Activated naive CD8-positive, alpha-beta T cell (primary cell): ENCODE data around the gene CTDSP2.
"Not testable (repeated sequence)": the region's sequence is repeated elsewhere in the genome, so short reads cannot be mapped to it uniquely, and the experiment has no call there.

Source experiments
- H3K27ac Mint-ChIP-seq: one replicate; pipeline ENCODE4 v1.8.0; 2021; ENCODE audit warnings: mixed read lengths
- H3K27me3 Mint-ChIP-seq: one replicate; pipeline ENCODE4 v1.8.0; 2021; ENCODE audit warnings: mixed read lengths
- H3K36me3 Mint-ChIP-seq: one replicate; pipeline ENCODE4 v1.8.0; 2021; ENCODE audit warnings: mixed read lengths
- H3K4me1 Mint-ChIP-seq: one replicate; pipeline ENCODE4 v1.8.0; 2021; ENCODE audit warnings: low read depth, mixed read lengths
- H3K4me3 Mint-ChIP-seq: one replicate; pipeline ENCODE4 v1.8.0; 2021; ENCODE audit warnings: mild to moderate bottlenecking, mixed read lengths
- H3K9me3 Mint-ChIP-seq: one replicate; pipeline ENCODE4 v1.8.0; 2021; ENCODE audit warnings: low read depth, mixed read lengths

The CTDSP2 gene

DNA sequence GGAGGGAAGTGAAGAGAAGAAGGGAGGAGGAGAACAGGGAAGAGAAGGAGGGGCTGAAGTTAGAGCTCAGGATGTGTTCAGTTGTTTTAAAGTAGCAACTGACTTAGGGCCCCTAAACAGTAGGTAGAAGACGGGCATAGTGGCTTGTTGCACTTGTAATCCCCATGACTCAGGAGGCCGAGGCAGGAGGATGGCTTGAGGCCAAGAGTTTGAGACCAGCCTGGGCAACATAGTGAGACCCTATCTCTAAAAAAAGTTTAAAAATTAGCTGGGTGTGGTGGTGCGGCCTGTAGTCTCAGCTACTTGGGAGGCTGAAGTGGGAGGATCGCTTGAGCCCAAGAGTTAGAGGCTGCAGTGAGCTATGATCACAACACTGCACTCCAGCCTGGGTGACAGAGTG is 40.4 kb upstream of the CTDSP2 start:
- not testable (repeated sequence) for H3K4me1 Mint-ChIP-seq, H3K4me3 Mint-ChIP-seq, H3K27ac Mint-ChIP-seq, H3K36me3 Mint-ChIP-seq, H3K9me3 Mint-ChIP-seq, H3K27me3 Mint-ChIP-seq

DNA sequence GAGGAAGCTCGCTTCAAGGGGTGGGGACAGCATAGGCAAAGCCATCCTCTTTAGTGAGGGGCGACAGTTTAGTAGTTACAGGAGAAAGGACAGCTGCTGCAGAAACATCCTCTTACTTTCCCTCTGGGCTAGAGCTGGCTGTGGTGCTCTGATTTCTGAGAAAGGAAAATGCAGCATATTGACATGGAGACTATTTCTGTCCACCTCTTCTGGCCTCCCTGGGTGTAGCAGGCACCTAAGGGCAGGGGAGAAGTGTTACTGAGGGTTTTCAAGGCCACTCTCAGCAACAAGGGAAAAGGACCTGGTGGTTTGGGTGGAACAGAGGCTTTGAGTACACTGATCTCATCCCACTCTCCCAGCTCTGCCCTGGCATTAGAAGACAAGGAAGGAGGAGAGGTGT is 40.0 kb upstream of the CTDSP2 start:
- Mint-ChIP-seq H3K4me3 (no peak overlapping the region), H3K9me3 (no peaks in the 10 kb centered on the region), H3K27me3 (peaks cover 1% of the 10 kb centered on the region), H3K4me1 (peaks cover 8% of the 10 kb centered on the region), H3K36me3 (no peaks in the 10 kb centered on the region), H3K27ac (no peak overlapping the region)

DNA sequence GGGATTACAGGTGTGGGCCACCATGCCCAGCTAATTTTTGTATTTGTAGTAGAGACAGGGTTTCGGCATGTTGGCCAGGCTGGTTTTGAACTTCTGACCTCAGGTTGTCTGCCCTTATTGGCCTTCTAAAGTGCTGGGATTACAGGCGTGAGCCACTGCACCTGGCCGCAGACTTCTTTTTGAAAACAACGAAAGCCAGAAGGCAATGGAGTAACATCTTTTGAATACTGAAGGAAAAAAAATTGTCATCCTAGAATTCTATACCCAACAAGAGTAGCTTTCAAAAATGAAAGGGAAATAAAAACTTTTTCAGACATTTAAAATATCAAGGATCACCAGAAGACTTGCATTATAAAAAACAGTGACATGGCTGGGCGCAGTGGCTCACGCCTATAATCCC is 38.7 kb upstream of the CTDSP2 start:
- Mint-ChIP-seq H3K27ac (no peak overlapping the region), H3K27me3 (no peaks in the 10 kb centered on the region), H3K4me3 (no peak overlapping the region), H3K4me1 (peaks cover 8% of the 10 kb centered on the region), H3K36me3 (no peaks in the 10 kb centered on the region), H3K9me3 (no peaks in the 10 kb centered on the region)

DNA sequence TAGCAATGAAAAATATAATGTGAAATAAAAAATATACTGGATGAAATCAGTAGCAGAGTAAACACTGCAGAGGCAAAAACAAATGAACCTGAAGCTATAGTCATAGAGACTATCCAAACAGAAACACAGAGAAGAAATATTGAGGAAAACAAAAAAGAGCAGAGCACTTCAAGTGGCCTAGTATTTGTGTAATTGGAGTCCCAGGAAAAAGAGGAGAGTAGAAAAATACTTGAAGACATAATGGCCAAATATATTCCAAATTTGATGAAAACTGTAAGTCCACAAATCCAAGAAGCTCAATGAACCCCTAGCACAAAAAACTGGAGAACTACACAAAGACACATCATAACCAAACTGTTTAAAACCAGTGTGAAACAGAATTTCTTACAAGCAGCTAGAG is 37.2 kb upstream of the CTDSP2 start:
- Mint-ChIP-seq H3K27me3 (no peaks in the 10 kb centered on the region), H3K4me3 (no peak overlapping the region), H3K27ac (no peak overlapping the region), H3K9me3 (no peaks in the 10 kb centered on the region), H3K4me1 (peaks cover 8% of the 10 kb centered on the region), H3K36me3 (no peaks in the 10 kb centered on the region)

DNA sequence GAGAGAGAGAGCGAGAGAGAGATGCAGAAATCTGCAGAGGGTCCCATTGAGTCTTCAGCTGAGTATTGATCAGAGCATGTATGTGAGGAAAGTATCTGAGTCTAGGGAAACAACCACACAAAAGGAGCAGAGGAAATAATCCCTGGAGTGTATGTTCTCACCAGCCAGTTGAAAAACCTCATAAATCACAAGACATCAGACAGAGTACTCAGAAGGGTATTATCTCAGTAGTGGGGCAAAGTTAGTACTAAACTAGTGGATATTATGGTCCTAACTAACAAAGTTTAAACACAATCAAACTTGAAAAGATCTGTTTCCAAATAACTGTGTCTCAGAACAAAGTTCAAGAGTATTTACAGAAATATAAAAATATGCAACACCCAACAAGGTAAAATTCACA is 36.5 kb upstream of the CTDSP2 start:
- Mint-ChIP-seq H3K27ac (no peak overlapping the region), H3K4me3 (no peak overlapping the region), H3K36me3 (no peaks in the 10 kb centered on the region), H3K4me1 (peaks cover 2% of the 10 kb centered on the region), H3K27me3 (no peaks in the 10 kb centered on the region), H3K9me3 (no peaks in the 10 kb centered on the region)

DNA sequence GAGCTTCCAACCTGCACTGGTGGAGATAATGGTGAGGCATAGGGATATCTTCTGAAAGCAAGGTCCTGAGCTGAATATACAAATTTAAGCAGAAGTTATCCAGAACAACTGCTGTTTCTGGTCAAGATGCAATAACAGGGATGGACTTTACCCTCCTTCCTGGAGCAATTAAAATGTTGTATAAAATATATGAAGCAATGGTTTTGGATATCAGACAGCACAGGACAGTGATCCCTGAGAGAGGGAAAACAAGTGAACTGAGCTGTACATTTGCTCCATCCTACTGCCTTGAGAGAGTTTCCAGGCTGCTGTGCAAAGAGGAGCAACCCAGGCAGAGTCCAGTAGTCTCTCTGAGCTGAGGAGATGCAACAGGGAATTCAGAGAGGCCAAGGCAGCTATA is 36.0 kb upstream of the CTDSP2 start:
- Mint-ChIP-seq H3K36me3 (no peaks in the 10 kb centered on the region), H3K9me3 (no peaks in the 10 kb centered on the region), H3K27me3 (no peaks in the 10 kb centered on the region), H3K27ac (no peak overlapping the region), H3K4me3 (no peak overlapping the region), H3K4me1 (no peaks in the 10 kb centered on the region)

DNA sequence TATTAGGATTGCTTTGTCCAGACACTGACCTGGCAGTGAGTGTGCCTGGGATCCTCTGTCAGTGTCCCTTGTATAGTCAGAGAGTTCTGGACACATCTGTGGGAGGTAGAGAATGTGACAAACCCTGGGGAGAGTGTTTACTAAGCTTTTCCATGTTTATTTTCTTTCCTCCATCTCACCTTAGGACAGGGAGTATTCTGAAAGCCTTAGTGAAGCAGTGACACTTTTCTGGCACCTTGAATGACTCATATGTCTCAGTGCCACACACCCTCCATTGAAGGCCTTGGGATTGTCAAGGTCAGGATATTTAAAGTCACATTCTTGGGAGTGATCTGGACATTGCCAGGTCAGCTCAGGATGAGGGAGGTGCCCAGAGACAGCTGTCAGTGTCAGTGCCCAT is 34.9 kb upstream of the CTDSP2 start:
- no peak overlapping the region for H3K27ac Mint-ChIP-seq
- no peak overlapping the region for H3K4me3 Mint-ChIP-seq
- H3K36me3 Mint-ChIP-seq, result no peaks in the 10 kb centered on the region
- no peaks in the 10 kb centered on the region for H3K9me3 Mint-ChIP-seq
- no peaks in the 10 kb centered on the region for H3K4me1 Mint-ChIP-seq
- no peaks in the 10 kb centered on the region for H3K27me3 Mint-ChIP-seq

DNA sequence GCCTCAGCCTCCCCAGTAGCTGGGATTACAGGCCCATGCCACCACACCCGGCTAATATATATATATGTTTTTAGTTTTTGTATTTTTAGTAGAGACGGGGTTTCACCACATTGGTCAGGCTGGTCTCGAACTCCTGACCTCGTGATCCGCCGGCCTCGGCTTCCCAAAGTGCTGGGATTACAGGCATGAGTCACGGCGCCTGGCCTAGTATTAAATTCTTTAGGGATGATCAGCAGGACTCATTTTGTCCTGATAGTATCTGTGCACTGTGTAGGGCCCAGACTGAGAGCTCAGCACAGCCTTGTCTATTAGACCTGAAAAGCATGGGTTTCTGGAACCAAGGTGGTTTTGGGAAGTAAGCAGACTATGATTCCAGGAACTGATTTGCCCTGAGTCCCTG is 34.5 kb upstream of the CTDSP2 start:
- H3K27me3 Mint-ChIP-seq, H3K4me1 Mint-ChIP-seq, H3K27ac Mint-ChIP-seq, H3K36me3 Mint-ChIP-seq, H3K4me3 Mint-ChIP-seq, H3K9me3 Mint-ChIP-seq: not testable (repeated sequence)

DNA sequence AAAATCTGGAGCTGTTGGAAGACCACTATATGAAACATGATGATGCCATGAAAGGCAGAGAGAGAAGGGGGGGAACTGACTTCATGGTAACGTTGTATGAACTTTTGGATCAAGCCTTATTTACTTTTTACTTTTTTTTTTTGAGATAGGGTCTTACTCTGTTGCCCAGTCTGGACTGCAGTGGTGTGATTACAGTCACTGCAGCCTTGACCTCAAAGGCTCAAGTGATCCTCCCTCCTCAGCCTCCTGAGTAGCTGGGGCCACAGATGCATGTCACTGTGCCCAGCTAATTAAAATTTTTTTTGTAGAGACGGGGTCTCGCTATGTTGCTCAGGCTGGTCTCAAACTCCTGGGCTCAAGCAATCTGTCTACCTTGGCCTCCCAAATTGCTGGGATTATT is 31.3 kb upstream of the CTDSP2 start:
- Mint-ChIP-seq H3K27me3 (peaks cover 3% of the 10 kb centered on the region), H3K27ac (no peak overlapping the region), H3K36me3 (no peaks in the 10 kb centered on the region), H3K4me1 (no peaks in the 10 kb centered on the region), H3K9me3 (no peaks in the 10 kb centered on the region), H3K4me3 (no peak overlapping the region)

DNA sequence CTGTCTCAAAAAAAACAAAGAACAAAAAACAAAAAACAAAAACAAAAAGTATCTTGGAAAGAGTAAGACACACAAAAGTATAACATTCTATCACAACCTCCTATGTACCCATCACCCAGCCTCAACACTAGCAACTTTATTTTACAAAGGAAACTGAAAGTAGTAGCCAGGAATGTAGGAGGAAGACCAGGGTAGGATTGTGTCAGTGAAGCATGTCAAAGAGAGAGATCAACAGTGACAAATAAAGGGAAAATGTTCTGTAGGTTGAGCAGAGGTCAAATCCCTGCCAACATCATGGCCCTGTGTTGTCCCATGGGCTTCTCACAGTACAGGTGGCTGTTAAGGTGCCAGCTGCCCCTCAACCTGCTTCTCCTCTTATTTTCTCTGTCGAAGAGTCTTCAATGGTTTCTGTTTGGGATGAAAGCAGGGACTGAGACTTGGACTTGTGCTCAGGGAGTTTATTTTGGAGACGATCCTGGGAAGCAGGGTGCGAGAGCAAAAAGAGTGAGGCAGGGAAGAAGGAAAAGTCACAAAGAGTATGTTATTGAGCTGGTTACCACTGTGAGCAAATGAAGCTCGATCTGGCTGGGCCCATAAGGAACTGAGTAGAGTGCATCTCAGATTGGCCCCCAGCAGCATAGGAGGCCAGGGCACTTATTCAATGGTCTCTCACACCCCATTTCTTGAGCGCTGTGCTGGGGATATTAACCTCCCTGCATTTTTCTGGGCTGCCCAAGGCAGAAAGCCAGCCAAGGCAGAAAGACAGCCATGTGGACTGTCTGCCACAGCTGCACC is 29.4 kb upstream of the CTDSP2 start:
- Mint-ChIP-seq H3K27ac (no peak overlapping the region), H3K9me3 (no peaks in the 10 kb centered on the region), H3K27me3 (peaks cover 3% of the 10 kb centered on the region), H3K36me3 (no peaks in the 10 kb centered on the region), H3K4me3 (no peak overlapping the region), H3K4me1 (no peaks in the 10 kb centered on the region)

DNA sequence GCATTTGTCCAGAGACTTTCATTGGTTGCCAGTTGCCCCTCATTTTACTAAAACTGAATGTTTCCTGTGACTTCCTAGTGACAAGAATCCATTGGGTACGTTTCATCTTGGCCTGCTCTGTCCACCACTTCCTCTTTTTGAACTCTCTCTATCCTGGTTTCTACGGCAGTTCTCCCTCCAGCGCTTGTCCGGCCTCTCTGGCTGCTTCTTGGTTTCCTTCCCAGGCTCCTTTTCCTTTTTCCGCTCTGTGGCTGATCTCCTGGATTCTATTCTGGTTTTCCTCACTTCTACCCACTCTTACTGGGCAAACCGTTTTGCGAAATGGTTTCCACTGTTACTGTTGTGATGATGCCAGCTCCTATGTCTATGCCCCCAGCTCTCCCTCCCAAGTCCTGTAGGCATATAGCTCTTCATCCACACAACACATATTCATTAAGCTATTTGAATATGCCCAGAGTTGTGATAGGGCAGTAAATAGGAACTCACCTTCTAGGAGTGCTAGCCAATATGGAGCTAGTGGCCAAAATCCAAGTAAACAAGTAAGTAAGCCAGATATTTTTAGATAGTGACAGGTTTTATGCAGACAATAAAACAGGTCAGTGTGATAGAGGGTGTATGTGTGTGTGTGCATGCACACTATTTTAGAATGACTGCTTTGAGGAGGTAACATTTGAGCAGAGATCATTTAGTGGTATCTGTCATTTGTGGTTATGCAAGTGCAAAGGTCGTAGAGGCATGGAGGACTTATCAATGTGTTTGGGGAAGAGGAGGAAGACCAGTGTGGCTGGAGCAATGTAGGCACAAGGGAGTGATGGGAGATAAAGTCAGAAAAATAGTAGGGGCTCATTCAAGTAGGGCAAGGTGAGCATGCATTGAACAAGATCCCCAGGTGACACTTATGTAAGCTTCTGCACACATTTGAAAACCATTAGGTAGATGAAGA is 27.9 kb upstream of the CTDSP2 start:
- no peak overlapping the region for H3K4me3 Mint-ChIP-seq
- H3K4me1 Mint-ChIP-seq, result no peaks in the 10 kb centered on the region
- peaks cover 3% of the 10 kb centered on the region for H3K27me3 Mint-ChIP-seq
- no peaks in the 10 kb centered on the region for H3K9me3 Mint-ChIP-seq
- no peaks in the 10 kb centered on the region for H3K36me3 Mint-ChIP-seq
- H3K27ac Mint-ChIP-seq, result no peak overlapping the region

DNA sequence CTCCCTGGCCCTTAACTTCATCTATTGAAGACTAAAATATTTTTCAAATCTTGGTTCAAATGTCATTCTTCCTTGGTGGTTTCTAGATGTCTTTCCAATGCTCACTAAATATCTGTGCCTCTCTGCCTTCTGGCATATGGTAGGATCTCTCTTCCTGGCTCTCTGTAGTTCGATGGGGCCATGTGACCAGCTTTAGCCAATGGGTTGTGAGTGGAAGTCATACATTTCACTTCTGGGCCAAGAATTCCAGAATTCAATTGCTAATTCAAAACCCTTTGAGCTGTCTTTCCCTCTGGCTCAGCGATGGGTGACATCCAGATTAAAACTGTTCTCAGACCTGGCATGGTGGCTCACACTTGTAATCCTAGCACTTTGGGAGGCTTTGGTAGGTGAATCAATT is 25.8 kb upstream of the CTDSP2 start:
- no peaks in the 10 kb centered on the region for H3K9me3 Mint-ChIP-seq
- peaks cover 9% of the 10 kb centered on the region for H3K27me3 Mint-ChIP-seq
- H3K4me1 Mint-ChIP-seq, result no peaks in the 10 kb centered on the region
- no peaks in the 10 kb centered on the region for H3K36me3 Mint-ChIP-seq
- no peak overlapping the region for H3K4me3 Mint-ChIP-seq
- no peak overlapping the region for H3K27ac Mint-ChIP-seq

DNA sequence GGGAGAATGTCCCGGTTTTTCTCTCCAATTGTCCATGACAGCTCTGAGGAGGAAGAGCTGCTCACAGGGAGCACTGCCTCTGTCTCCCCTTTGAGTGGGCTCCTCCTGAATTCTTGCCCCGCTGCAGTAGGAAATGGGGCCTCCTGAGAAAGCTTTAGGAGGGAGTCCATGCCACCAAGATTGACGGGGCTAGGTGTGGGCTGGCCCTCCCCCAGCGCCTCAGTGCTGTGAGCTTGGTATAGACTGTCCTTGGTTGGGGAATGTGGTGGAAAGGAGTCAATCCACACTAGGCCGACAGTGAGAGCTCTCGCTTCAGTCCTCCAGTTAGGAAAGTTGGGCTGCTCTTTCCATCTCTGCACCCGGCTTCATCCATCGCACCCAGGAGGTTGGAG is 23.4 kb upstream of the CTDSP2 start:
- Mint-ChIP-seq H3K27ac (no peak overlapping the region), H3K27me3 (peaks cover 14% of the 10 kb centered on the region), H3K4me1 (peaks cover 4% of the 10 kb centered on the region), H3K4me3 (no peak overlapping the region), H3K9me3 (no peaks in the 10 kb centered on the region), H3K36me3 (no peaks in the 10 kb centered on the region)

DNA sequence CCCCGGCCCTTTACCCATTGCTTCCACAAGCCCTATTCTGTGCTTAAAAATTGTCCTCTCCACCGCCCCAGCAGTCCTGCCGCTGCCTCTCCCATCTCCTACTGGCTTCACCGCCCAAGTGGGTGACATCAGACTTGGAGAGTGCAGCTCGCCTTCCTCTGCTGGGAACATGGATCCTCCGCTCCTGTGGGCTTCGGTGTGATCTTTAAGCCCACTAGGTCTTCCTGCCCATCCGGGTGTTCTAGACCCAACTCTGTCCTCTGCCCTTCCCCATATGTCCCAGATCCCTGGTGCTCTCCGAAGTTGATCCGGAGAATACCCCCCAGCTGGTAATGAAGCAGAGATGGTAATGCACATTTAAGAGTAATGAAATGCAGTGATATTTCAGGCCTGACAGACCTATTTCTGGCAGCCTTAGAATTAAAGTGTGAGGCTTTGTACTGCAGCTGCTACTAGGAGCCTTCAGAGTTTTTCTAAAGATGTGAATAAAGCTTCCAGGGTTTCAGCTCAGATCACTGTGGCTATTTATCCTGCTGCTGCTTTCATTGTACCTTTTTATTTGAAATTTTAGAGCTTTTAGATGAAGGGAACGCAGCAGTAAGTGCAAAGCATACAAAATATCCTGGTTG is 22.9 kb upstream of the CTDSP2 start:
- Mint-ChIP-seq H3K27me3 (peaks cover 13% of the 10 kb centered on the region), H3K27ac (no peak overlapping the region), H3K4me1 (peaks cover 8% of the 10 kb centered on the region), H3K9me3 (no peaks in the 10 kb centered on the region), H3K36me3 (no peaks in the 10 kb centered on the region), H3K4me3 (no peak overlapping the region)

DNA sequence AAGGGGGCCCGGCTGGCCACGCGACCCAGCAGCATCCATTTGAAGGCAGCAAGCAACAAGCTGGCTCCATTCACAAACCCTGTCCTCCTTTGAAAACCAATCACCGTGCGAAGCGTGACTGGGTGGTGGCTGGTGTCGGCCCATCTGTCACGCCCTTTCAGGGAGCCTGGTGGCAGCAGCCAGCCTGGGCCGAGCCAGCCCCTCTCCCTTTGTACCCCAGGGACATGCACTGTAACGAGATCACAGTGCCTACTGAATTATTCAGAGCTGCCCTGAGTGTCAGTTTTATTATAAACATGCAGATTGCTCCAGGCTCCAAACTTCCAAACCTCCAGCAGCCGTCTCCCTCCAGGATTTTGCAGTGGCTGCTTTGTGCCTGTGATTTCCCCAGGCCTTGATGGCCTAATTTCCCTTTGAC is 22.3 kb upstream of the CTDSP2 start:
- peaks cover 13% of the 10 kb centered on the region for H3K27me3 Mint-ChIP-seq
- no peak overlapping the region for H3K4me3 Mint-ChIP-seq
- no peak overlapping the region for H3K27ac Mint-ChIP-seq
- H3K36me3 Mint-ChIP-seq, result no peaks in the 10 kb centered on the region
- peaks cover 8% of the 10 kb centered on the region for H3K4me1 Mint-ChIP-seq
- no peaks in the 10 kb centered on the region for H3K9me3 Mint-ChIP-seq
